ENCODE results near the gene GMCL1.
A peak's percentile ranks its signal among the peaks of the same experiment; 100 is the strongest.
"Not testable (repeated sequence)": the region's sequence is repeated elsewhere in the genome, so short reads cannot be mapped to it uniquely, and the experiment has no call there.

GMCL1 gene

DNA sequence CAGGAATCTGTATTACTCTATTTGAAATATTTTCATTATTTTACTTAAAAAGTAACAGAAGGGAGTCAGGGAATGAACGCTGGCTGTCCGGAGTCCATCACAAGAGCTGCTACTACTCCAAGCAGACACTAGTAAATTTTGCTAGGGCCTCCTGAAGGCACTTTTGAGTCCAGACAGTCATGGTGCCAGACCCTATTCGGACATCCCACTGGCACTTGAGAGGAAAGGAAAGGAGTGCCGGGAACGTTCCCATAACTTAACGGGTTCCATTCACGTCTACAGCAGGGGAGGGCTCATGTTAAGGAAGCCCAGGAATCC, 563 bp upstream of the GMCL1 start:
- Histone ChIP-seq H3K36me3 (ENCODE audit: insufficient read depth, low read length) (peaks cover 28% of the 10 kb centered on the region), H3K79me2 (ENCODE audit: insufficient read depth, low read length) (peaks cover 45% of the 10 kb centered on the region), H3K4me2 (ENCODE audit: insufficient read depth, low read length) (peak overlapping the region; percentile 75), H4K20me1 (ENCODE audit: insufficient read depth, low read length) (peaks cover 21% of the 10 kb centered on the region), H3K9me3 (ENCODE audit: insufficient read depth, low read length, severe bottlenecking) (no peaks in the 10 kb centered on the region), H3K9ac (ENCODE audit: low read depth, low read length) (peak overlapping the region; percentile 90), H3K27me3 (ENCODE audit: insufficient read depth, low read length, poor library complexity) (no peaks in the 10 kb centered on the region), H3K27ac (ENCODE audit: low read length) (peak overlapping the region; percentile 92), H3K4me3 (ENCODE audit: low read depth in 1 of 2, low read length in 2 of 2) (peak overlapping the region; percentile 41 to 75; a peak in 3 of 4 replicates), H2AFZ (ENCODE audit: low read depth, low read length) (peak overlapping the region; percentile 94), H3K4me1 (ENCODE audit: insufficient read depth, low read length) (peaks cover 68% of the 10 kb centered on the region)
- ATAC-seq (ENCODE audit: insufficient read depth, low read depth) (no peak), DNase-seq (no peak)
- TF ChIP-seq EZH2 (IDR thresholded peaks at IDR 0.05; ENCODE audit: borderline replicate concordance, low read depth, low read length, severe bottlenecking): no peak
- TF ChIP-seq, protein P1, sequence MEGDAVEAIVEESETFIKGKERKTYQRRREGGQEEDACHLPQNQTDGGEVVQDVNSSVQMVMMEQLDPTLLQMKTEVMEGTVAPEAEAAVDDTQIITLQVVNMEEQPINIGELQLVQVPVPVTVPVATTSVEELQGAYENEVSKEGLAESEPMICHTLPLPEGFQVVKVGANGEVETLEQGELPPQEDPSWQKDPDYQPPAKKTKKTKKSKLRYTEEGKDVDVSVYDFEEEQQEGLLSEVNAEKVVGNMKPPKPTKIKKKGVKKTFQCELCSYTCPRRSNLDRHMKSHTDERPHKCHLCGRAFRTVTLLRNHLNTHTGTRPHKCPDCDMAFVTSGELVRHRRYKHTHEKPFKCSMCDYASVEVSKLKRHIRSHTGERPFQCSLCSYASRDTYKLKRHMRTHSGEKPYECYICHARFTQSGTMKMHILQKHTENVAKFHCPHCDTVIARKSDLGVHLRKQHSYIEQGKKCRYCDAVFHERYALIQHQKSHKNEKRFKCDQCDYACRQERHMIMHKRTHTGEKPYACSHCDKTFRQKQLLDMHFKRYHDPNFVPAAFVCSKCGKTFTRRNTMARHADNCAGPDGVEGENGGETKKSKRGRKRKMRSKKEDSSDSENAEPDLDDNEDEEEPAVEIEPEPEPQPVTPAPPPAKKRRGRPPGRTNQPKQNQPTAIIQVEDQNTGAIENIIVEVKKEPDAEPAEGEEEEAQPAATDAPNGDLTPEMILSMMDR (IDR thresholded peaks at IDR 0.05; ENCODE audit: borderline replicate concordance, extremely low read depth, low read length, poor library complexity, severe bottlenecking): no peak

DNA sequence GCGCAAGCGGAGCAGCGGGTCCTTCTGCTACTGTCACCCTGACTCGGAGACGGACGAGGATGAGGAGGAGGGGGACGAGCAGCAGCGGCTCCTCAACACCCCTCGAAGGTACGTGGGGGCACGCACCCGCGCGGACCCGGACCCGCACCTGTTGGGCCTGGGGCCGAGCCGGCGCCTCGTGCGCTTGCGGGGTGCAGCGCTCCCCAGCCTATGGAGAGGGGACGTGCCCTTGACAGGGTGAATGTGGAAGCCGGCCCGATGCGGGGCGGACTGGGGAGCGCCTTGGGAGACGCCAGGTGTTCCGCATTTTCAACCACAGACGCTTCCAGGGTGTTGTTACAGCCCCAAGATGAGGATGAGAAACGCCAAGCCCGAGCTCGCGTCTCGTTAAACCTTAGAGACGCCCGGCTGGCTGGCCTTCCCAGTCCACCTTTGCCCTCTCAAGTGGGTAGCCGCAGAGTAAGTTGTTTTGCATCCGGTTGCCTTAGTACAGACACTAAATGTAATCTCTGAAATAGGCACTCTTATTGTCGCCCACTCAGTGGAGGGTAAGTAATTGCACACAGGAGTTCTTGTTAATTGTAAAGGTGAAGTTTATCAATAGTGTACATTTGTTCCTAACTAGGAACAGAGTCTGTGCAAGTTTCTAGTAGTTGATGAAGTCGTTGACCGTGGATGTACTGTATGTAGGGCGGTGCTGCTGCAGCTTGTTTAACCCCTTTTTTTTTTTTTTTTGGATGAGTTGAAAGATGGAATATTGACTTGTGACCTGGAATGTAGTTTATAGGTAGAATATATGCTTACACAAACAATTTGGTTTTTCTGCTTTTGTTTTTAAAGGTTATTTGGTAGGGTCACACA, 815 bp downstream of the GMCL1 start:
- Histone ChIP-seq H2AFZ (ENCODE audit: low read depth, low read length) (peak overlapping the region; percentile 84), H3K27me3 (ENCODE audit: insufficient read depth, low read length, poor library complexity) (no peaks in the 10 kb centered on the region), H3K4me2 (ENCODE audit: insufficient read depth, low read length) (peak overlapping the region; percentile 75), H3K4me1 (ENCODE audit: insufficient read depth, low read length) (peaks cover 79% of the 10 kb centered on the region), H3K9ac (ENCODE audit: low read depth, low read length) (peak overlapping the region; percentile 90), H3K36me3 (ENCODE audit: insufficient read depth, low read length) (peaks cover 34% of the 10 kb centered on the region), H3K4me3 (ENCODE audit: low read depth in 1 of 2, low read length in 2 of 2) (peak overlapping the region; percentile 74 to 75), H3K27ac (ENCODE audit: low read length) (peak overlapping the region; percentile 89), H3K79me2 (ENCODE audit: insufficient read depth, low read length) (peaks cover 58% of the 10 kb centered on the region), H3K9me3 (ENCODE audit: insufficient read depth, low read length, severe bottlenecking) (no peaks in the 10 kb centered on the region), H4K20me1 (ENCODE audit: insufficient read depth, low read length) (peaks cover 26% of the 10 kb centered on the region)
- peak; percentile 65 for DNase-seq
- TF ChIP-seq, protein P1 (IDR thresholded peaks at IDR 0.05; ENCODE audit: borderline replicate concordance, extremely low read depth, low read length, poor library complexity, severe bottlenecking): no peak
- no peak for TF ChIP-seq EZH2 (IDR thresholded peaks at IDR 0.05; ENCODE audit: borderline replicate concordance, low read depth, low read length, severe bottlenecking)
- ATAC-seq (ENCODE audit: insufficient read depth, low read depth): peak; percentile 39

DNA sequence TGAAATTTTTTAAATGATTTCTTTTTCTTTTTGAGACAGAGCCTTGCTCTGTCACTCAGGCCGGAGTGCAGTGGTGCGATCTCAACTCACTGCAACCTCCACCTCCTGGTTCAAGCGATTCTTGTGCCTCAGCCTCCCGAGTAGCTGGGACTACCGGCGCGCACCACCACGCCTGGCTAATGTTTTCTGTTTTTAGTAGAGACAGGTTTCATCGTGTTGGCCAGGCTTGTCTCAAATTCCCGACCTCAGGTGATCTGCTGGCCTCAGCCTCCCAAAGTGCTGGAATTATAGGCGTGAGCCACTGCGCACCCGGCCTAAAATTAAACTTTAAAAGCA, 1.4 kb downstream of the GMCL1 start:
- Histone ChIP-seq H3K36me3 (ENCODE audit: insufficient read depth, low read length) (peaks cover 38% of the 10 kb centered on the region), H3K79me2 (ENCODE audit: insufficient read depth, low read length) (peaks cover 64% of the 10 kb centered on the region), H3K4me2 (ENCODE audit: insufficient read depth, low read length) (peak overlapping the region; percentile 75), H3K9ac (ENCODE audit: low read depth, low read length) (peak overlapping the region; percentile 90), H3K4me1 (ENCODE audit: insufficient read depth, low read length) (peaks cover 81% of the 10 kb centered on the region), H3K27ac (ENCODE audit: low read length) (peak overlapping the region; percentile 18; the same call in 1 of the 2 replicates), H4K20me1 (ENCODE audit: insufficient read depth, low read length) (peaks cover 30% of the 10 kb centered on the region), H3K4me3 (ENCODE audit: low read depth in 1 of 2, low read length in 2 of 2) (peak overlapping the region; percentile 74 to 75; a peak in 3 of 4 replicates)
- ATAC-seq (ENCODE audit: insufficient read depth, low read depth); H3K9me3 ChIP-seq (ENCODE audit: insufficient read depth, low read length, severe bottlenecking); H2AFZ ChIP-seq (ENCODE audit: low read depth, low read length); H3K27me3 ChIP-seq (ENCODE audit: insufficient read depth, low read length, poor library complexity); DNase-seq: not testable (repeated sequence)

DNA sequence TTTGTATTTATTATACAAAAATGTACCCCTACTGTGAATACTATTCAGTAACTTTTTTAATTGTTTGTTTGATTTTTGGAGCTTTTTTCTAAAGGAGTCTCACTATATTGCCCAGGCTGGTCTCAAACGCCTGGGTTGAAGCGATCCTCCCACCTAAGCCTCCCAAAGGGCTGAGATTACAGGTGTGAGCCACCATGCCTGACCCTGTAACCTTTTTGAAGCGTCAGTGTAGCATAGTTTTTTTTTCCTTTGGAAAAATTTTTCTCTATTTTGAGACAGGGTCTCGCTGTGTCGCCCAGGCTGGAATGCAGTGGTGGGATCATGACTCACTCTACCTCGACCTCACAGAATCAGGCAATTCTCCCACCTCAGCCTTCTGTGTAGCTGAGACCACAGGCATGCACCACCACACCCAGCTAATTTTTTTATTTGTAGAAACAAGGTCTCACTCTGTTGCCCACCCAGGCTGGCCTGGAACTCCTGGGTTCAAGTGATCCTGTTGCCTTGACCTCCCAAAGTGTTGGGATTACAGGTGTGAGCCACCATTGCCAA, 2.0 kb downstream of the GMCL1 start:
- H3K9me3 ChIP-seq (ENCODE audit: insufficient read depth, low read length, severe bottlenecking): no peaks in the 10 kb centered on the region
- DNase-seq: no peak
- peaks cover 43% of the 10 kb centered on the region for H3K36me3 ChIP-seq (ENCODE audit: insufficient read depth, low read length)
- H3K4me3 ChIP-seq (ENCODE audit: low read depth in 1 of 2, low read length in 2 of 2): peak overlapping the region in 1 of 2 experiments; percentile 75; a peak in 3 of 4 replicates
- no peaks in the 10 kb centered on the region for H3K27me3 ChIP-seq (ENCODE audit: insufficient read depth, low read length, poor library complexity)
- ATAC-seq (ENCODE audit: insufficient read depth, low read depth): no peak
- H3K79me2 ChIP-seq (ENCODE audit: insufficient read depth, low read length): peaks cover 70% of the 10 kb centered on the region
- H3K4me2 ChIP-seq (ENCODE audit: insufficient read depth, low read length): peak overlapping the region; percentile 75
- peaks cover 36% of the 10 kb centered on the region for H4K20me1 ChIP-seq (ENCODE audit: insufficient read depth, low read length)
- peaks cover 82% of the 10 kb centered on the region for H3K4me1 ChIP-seq (ENCODE audit: insufficient read depth, low read length)
- no peak overlapping the region; the same call in 1 of the 2 replicates for H3K27ac ChIP-seq (ENCODE audit: low read length)
- peak overlapping the region; percentile 90 for H3K9ac ChIP-seq (ENCODE audit: low read depth, low read length)
- TF ChIP-seq EZH2 (IDR thresholded peaks at IDR 0.05; ENCODE audit: borderline replicate concordance, low read depth, low read length, severe bottlenecking): no peak
- TF ChIP-seq, protein P1 (IDR thresholded peaks at IDR 0.05; ENCODE audit: borderline replicate concordance, extremely low read depth, low read length, poor library complexity, severe bottlenecking): no peak
- H2AFZ ChIP-seq (ENCODE audit: low read depth, low read length): no peak overlapping the region

Data from DND-41 (cell line).